ENCODE measurements around the gene TBC1D14. TPM values are rescaled to one million over a fixed set of nuclear protein-coding genes. Genes with fewer than 3 reads are reported as not detected.
"Not testable (repeated sequence)": the region's sequence is repeated elsewhere in the genome, so short reads cannot be mapped to it uniquely, and the experiment has no call there.

TBC1D14 gene
- polyA plus RNA-seq, 3 donors: 36.3 to 44.7 (median 39.3) TPM

GRCh38 chr4:6974138-6974848 lies 64.7 kb downstream of the TBC1D14 start:
- Mint-ChIP-seq H3K27me3 (ENCODE audit: low read depth in 3 of 3) (no peaks in the 10 kb centered on the region), H3K9me3 (no peaks in the 10 kb centered on the region), H3K27ac (peak overlapping the region in 2 of 7 donors; percentile 8), H3K4me1 (peaks cover 9% of the 10 kb centered on the region), H3K4me3 (no peak overlapping the region), H3K36me3 (peaks cover 47 to 55% of the 10 kb centered on the region in 2 donors)
- Histone ChIP-seq H3K4me1 (ENCODE audit: control insufficient read depth in 1 of 2, insufficient read depth in 2 of 2, low read length in 2 of 2) (peaks cover 5 to 7% of the 10 kb centered on the region in 2 donors), H3K27me3 (ENCODE audit: control insufficient read depth in 2 of 2, insufficient read depth in 2 of 2, low read length in 2 of 2) (no peaks in the 10 kb centered on the region), H3K9me3 (replicated peaks in 1 of 2; ENCODE audit: control insufficient read depth in 1 of 2, insufficient read depth in 1 of 2, low read length in 2 of 2) (no peaks in the 10 kb centered on the region), H3K79me2 (ENCODE audit: insufficient read depth, low read length) (peaks cover 72% of the 10 kb centered on the region), H3K36me3 (replicated peaks in 1 of 2; ENCODE audit: control insufficient read depth in 1 of 2, insufficient read depth in 2 of 2, low read length in 2 of 2) (peaks cover 24 to 40% of the 10 kb centered on the region in 2 donors), H3K4me2 (replicated peaks; ENCODE audit: extremely low read depth, low read length, poor library complexity, severe bottlenecking) (no peak overlapping the region), H2AFZ (ENCODE audit: insufficient read depth, low read depth, low read length, poor library complexity, severe bottlenecking) (no peak overlapping the region), H3K27ac (ENCODE audit: low read depth in 1 of 2, low read length in 2 of 2) (peak overlapping the region in 1 of 2 donors; percentile 1), H4K20me1 (ENCODE audit: insufficient read depth, low read length) (peaks cover 61% of the 10 kb centered on the region), H3K9ac (ENCODE audit: insufficient read depth, low read length, poor library complexity, severe bottlenecking) (no peak overlapping the region), H3K4me3 (replicated peaks in 1 of 3; ENCODE audit: low read depth in 2 of 3, low read length in 3 of 3) (no peak overlapping the region)
- intact Hi-C loops (cut with micrococcal nuclease): no loop called here
- 3% methylated on average over 3 of the region's 7 CpGs for WGBS (ENCODE audit: insufficient coverage)
- TF ChIP-seq CTCF (IDR thresholded peaks at IDR 0.05): peak; percentile 94
- peak; percentile 62 to 76 (median 76) for DNase-seq

DNA sequence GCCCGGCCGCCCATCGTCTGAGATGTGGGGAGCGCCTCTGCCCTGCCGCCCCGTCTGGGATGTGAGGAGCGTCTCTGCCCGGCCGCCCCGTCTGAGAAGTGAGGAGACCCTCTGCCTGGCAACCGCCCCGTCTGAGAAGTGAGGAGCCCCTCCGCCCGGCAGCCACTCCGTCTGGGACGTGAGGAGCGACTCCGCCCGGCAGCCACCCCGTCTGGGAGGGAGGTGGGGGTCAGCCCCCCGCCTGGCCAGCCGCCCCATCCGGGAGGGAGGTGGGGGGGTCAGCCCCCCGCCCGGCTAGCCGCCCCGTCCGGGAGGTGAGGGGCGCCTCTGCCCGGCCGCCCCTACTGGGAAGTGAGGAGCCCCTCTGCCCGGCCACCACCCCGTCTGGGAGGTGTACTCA lies 68.2 kb downstream of the TBC1D14 start:
- WGBS (ENCODE audit: insufficient coverage): no CpG with 5 or more reads among the region's 33 CpGs
- H3K27ac Mint-ChIP-seq; H3K4me1 ChIP-seq (ENCODE audit: control insufficient read depth in 1 of 2, insufficient read depth in 2 of 2, low read length in 2 of 2); H3K4me2 ChIP-seq (replicated peaks; ENCODE audit: extremely low read depth, low read length, poor library complexity, severe bottlenecking); DNase-seq; H3K36me3 ChIP-seq (replicated peaks in 1 of 2; ENCODE audit: control insufficient read depth in 1 of 2, insufficient read depth in 2 of 2, low read length in 2 of 2); H3K27ac ChIP-seq (ENCODE audit: low read depth in 1 of 2, low read length in 2 of 2); H3K4me3 Mint-ChIP-seq; H3K9ac ChIP-seq (ENCODE audit: insufficient read depth, low read length, poor library complexity, severe bottlenecking); H3K27me3 Mint-ChIP-seq (ENCODE audit: low read depth in 3 of 3); H2AFZ ChIP-seq (ENCODE audit: insufficient read depth, low read depth, low read length, poor library complexity, severe bottlenecking); H3K9me3 ChIP-seq (replicated peaks in 1 of 2; ENCODE audit: control insufficient read depth in 1 of 2, insufficient read depth in 1 of 2, low read length in 2 of 2); intact Hi-C loops (cut with micrococcal nuclease); H3K4me3 ChIP-seq (replicated peaks in 1 of 3; ENCODE audit: low read depth in 2 of 3, low read length in 3 of 3); H3K27me3 ChIP-seq (ENCODE audit: control insufficient read depth in 2 of 2, insufficient read depth in 2 of 2, low read length in 2 of 2); H3K9me3 Mint-ChIP-seq: not testable (repeated sequence)
- H3K4me1 Mint-ChIP-seq: peaks cover 11% of the 10 kb centered on the region
- H3K36me3 Mint-ChIP-seq: peaks cover 27 to 30% of the 10 kb centered on the region in 2 donors
- H3K79me2 ChIP-seq (ENCODE audit: insufficient read depth, low read length): peaks cover 63% of the 10 kb centered on the region
- peaks cover 38% of the 10 kb centered on the region for H4K20me1 ChIP-seq (ENCODE audit: insufficient read depth, low read length)

Data from CD14-positive monocyte (primary cell).